HUDEP-2 (cell line): ENCODE measurements around the gene CPHXL2.

Source experiments
- DNase-seq, 76 experiments: peaks; one replicate each; lab custom pipeline; 2025; ENCODE audit not compliant: unreplicated experiment in 76 of 76; lab: John Stamatoyannopoulos, UW

Gene CPHXL2

GRCh38 chr16:75676909-75677308, at the start of gene CPHXL2:
TSS of gene CPHXL2 (minus strand) at chr16:75677009. CDS start at chr16:75676999, 10 bp downstream.
- DNase-seq = no peak

DNA sequence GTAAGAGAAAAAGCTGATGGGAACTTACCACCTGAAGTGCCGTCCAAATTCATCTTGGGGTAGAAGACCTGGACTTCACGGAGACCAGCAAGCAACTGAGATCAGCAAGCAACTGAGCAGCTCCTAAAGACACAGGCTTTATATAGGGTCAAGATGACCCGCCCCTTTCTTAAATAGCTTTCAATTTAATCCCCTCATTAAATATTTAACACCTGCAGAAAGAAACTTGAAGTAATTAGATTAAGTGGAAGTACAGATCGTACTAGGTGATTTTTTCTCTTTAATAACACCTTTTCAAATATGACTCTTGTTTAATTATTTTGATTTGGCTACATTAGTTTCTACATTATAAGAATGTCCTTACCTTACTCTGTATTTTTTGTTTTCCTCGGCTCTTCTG, 49.6 kb upstream of the CPHXL2 start, which contains the start of gene CPHXL:
TSS of gene CPHXL (minus strand) at position 101 of the 400 bp plus-strand sequence. CDS start at position 53, 48 bp downstream.
- no peak for DNase-seq

- no peak for DNase-seq
These were observed 41.6 kb upstream of the CPHXL2 start for GRCh38 chr16:75718452-75718851.

- DNase-seq = no peak
These were observed 37.9 kb upstream of the CPHXL2 start for GRCh38 chr16:75714661-75715060.

GRCh38 chr16:75710344-75710743, 33.5 kb upstream of the CPHXL2 start:
- DNase-seq = no peak

- no peak for DNase-seq
These were observed 26.5 kb upstream of the CPHXL2 start for GRCh38 chr16:75703306-75703705.

DNA sequence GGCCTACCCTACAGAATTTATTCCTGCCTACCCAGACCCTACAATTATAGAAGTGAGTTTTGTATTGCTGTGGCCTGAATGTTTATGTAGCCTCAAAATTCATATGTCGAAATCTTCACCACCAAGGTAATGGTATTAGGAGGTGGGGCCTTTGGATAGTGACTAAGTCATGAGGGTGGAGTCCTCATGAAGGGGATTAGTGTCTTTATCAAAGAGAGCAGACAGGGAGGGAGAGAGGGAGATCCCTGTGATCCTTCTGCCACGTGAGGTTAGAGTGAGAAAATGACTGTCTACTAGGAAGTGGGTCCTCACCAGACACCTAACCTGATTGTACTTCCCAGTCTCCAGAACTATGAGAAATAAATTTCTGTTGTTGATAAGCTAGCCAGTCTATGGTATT, 25.4 kb upstream of the CPHXL2 start:
- peak in 55 of 76 experiments; percentile 6 to 85 (median 50) for DNase-seq

DNA sequence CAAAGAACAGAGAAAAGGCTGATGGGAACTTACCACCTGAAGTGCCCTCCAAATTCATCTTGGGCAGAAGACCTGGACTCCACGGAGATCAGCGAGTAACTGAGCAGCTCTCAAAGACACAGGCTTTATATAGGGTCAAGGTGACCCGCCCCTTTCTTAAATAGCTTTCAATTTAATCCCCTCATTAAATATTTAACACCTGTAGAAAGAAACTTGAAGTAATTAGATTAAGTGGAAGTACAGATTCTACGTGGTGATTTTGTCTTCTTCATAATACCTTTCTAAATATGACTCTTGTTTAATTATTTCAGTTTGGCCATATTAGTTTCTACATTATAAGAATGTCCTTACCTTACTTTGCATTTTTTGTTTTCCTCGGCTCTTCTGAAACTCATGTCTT, 24.6 kb upstream of the CPHXL2 start, which contains the start of gene DUXB:
TSS of gene DUXB (minus strand) at position 101 of the 400 bp plus-strand sequence. CDS start at position 58, 43 bp downstream.
- DNase-seq = no peak

DNA sequence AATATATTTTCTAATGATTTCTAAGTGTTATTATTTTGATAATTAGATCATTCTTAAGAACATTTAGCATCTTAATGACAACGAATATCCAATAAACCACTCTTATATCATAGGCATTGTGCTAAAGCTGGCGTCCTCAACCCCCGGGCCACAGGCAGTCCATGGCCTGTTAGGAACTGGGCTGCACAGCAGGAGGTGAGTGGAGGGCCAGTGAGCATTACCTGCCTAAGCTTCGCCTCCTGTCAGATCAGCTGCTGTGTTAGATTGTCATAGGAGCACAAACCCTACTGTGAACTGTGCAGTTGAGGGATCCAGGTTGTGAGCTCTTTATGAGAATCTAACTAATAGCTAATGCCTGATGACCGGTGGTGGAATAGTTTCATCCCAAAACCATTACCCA, 20.8 kb upstream of the CPHXL2 start:
- DNase-seq = no peak

GRCh38 chr16:75695708-75696107, 18.9 kb upstream of the CPHXL2 start:
- peak in 4 of 76 experiments; percentile 2 to 12 (median 6) for DNase-seq

DNA sequence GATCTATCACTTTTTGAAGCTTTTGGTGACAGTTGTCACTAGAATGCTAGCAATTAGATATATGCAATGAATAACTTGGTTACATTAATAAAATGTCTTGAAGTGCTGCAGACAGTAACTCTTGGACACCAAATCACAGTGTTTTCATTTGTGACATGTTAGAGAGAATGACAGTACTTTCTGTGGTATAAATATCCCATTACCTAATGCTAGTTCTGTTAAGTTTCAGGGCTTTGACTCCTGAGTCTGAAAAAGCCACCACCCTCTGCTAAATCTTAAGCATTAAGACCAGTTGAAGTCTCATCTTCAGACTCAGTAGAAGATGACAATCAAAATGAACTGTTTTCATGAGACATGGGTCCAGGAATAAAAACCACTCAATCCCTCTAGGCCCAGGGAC, 10.6 kb upstream of the CPHXL2 start:
- DNase-seq = no peak

GRCh38 chr16:75682308-75682707, 5.5 kb upstream of the CPHXL2 start:
- no peak for DNase-seq

DNA sequence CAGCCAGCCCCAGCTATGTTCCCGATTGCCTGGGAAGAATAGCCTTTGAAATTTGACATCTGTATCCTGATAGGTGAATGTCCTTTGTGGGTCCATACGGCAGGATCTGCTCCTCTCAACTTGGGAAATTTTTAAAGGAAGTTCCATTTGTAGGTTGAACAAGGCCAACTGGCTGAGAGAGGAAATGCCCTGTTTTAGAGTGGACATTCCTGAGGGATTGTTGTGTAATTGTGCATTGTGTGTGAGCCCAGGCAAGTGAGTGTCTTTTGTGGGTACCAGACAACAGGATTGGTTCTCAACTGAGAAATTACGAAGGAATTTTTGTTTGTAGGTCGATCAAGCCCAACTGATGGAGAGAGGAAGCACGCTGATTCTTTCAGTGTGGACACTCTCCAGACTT, 2.6 kb upstream of the CPHXL2 start:
- no peak for DNase-seq

- DNase-seq = no peak
These were observed 9.3 kb downstream of the CPHXL2 start for GRCh38 chr16:75667503-75667902.

- DNase-seq = no peak
These were observed 16.0 kb downstream of the CPHXL2 start for GRCh38 chr16:75660726-75661302.

DNA sequence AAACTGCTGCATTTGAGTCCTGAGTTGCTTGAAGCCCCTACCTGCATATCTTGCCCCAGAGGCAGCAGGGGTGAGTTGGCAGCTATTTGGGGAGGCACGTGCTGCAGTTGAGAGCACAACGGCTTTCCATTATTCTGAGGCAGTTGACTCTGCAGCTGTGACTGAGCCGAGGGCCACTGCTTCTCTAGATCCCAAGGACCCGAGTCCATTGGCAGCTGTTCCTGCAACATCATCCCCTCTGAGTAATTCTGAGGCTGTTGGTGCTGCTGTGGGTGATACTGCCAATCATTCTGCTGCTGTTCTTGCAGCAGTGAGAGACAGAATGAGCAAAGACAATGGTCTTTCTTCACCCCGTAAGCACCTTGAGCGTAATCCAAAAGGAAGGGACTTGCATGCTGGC, 16.5 kb downstream of the CPHXL2 start:
- DNase-seq = no peak

DNA sequence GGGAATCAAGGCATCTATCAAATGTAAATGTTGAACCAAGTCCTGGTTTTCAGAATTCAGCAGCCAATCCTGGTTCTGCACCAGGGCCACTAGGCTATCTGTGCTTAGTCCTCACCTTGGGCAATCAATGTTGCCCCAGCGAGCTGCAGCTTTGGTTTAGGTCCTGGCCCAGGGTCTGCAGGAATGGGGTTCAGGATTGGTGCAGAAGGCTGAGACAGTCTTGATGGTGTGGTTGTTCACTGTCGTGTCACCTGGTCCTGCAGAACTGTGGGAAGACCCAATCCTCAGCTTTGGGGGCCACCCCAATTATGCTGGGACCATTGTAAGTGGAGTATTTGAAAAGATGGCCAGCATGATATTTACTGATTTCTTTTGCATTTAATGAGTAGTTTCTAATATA, 18.6 kb downstream of the CPHXL2 start:
- DNase-seq = no peak

- no peak for DNase-seq
These were observed 22.9 kb downstream of the CPHXL2 start for GRCh38 chr16:75653922-75654321.

- peak in 64 of 76 experiments; percentile 5 to 77 (median 54) for DNase-seq
These were observed 28.3 kb downstream of the CPHXL2 start for GRCh38 chr16:75648265-75649076.

DNA sequence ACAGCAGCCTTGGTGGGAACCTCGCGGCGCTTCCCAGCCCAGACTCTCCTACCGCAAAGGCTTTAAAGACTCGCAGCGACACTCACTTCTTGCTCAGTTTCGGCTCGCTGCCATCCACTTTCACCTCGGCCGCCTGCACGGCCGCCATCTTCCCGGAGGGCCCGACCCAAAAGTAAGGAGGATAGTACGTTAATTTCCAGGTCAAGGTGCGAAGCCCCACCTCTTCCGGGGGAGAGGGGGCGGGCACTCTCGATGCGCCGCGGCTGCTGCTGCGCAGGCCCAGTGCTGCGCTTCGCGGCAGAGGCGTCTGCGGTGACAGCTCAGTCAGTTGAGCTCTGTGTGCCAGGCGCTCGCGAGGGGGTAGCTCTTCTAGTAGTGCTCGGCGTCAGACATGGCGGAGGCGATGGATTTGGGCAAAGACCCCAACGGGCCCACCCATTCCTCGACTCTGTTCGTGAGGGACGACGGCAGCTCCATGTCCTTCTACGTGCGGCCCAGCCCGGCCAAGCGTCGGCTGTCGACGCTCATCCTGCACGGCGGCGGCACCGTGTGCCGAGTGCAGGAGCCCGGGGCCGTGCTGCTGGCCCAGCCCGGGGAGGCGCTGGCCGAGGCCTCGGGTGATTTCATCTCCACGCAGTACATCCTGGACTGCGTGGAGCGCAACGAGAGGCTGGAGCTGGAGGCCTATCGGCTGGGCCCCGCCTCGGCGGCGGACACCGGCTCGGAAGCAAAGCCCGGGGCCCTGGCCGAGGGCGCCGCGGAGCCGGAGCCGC, 29.1 kb downstream of the CPHXL2 start, which contains the start of the genes KARS1 and TERF2IP:
TSS of gene KARS1 (minus strand) at position 174 of the 773 bp plus-strand sequence. CDS start at position 148, 26 bp downstream.
TSS of gene TERF2IP (plus strand) at position 282 of the 773 bp plus-strand sequence. CDS start at position 392, 110 bp downstream.
- DNase-seq = peak in 75 of 76 experiments; percentile 22 to 94 (median 86)

DNA sequence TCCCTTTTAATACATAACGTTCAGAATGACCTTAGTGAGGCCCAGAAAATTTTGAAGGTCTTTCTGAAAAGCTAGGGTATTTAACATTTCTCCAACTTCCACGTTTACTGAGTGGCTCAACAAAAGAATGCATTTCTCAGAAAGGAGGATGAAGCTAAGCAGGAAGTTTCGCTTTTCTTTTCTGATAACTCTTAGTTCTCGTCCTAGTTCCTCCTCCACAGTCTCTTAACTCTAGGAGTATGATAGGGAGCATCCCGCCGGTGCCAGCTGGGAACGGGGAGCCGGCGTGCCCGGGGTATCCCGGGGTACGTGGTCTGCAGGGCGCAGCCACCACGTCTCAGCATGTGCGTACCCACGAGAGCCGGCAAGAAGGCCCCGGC, 29.7 kb downstream of the CPHXL2 start:
- DNase-seq = peak in 2 of 76 experiments; percentile 16 to 36
